Stimulated activated CD4-positive, alpha-beta T cell treated with anti-CD3 and anti-CD28 coated beads, Interleukin-15, amount 100 ng/mL, for 1 hour (primary cell): ENCODE measurements around the gene MTNR1B.

Experiments
- DNase-seq, 2 donors: peaks; one replicate each; pipeline ENCODE4 v3.0.0-alpha.2; 2020; ENCODE audit warnings: low read depth in 1 of 2, low spot score in 1 of 2

Gene MTNR1B

DNA sequence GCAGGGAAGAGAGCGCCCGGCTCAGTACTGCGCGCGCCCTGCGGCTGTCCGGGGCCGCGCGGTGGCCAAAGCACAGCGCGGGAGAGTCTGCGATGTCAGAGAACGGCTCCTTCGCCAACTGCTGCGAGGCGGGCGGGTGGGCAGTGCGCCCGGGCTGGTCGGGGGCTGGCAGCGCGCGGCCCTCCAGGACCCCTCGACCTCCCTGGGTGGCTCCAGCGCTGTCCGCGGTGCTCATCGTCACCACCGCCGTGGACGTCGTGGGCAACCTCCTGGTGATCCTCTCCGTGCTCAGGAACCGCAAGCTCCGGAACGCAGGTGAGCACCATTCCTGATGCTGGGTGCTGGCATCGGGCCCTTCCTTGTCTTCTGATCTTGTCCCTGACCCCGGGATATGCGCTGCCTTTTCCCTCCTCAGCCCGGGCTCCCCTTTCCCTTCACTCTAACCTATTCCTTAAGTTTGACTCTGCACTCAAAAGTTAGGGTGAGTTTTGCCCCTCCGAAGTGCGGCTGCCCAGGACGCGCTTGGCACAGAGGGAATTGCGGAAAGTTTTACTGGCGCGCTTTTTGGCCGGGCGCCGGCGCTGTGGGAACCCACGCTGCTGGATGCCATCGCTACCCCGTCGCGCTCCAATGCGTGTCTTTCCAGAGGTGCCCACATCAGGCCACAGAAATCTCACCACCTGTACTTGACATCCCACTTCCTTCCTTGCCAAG, at the start of gene MTNR1B:
TSS of gene MTNR1B (plus strand) at position 18 of the 714 bp plus-strand sequence. CDS start at position 93, 75 bp downstream.
- DNase-seq, result no peak

DNA sequence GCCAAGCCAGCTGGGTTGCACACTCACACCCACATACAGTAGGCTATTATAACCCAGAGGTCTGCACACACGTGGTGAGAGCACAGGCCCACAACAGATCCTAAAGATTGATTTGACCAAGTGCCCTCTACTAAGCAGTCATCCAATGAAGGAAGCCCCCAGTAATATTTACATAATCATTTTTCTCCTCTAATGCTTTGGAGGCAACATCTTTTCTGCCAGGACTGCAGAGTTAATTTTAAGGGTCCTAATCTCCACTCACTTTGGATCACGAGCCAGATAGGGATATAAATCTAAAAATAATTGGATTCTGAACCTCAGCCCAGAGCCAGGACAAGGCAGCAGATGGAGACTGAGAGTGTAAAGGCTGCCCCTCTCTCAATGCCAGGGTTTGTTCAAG, 49.1 kb upstream of the MTNR1B start:
- no peak for DNase-seq

DNA sequence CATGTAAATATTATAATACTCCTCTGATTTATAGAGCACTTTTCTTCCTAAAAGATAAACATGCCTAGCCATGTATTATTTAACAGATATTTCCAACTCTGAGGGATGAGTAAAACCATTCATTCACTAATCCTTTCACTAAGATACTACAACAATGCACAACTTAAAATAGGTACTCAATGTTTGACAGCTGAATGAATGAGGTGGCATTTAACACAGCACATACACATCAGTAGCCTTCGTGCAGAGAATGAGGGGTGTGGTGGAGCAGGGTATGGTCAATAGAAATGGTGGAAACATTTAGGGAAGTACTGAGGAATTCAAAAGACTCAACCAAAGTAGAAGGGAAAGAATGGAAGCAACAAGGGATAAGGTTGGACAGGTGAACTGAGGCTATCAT, 46.7 kb upstream of the MTNR1B start:
- no peak for DNase-seq

DNA sequence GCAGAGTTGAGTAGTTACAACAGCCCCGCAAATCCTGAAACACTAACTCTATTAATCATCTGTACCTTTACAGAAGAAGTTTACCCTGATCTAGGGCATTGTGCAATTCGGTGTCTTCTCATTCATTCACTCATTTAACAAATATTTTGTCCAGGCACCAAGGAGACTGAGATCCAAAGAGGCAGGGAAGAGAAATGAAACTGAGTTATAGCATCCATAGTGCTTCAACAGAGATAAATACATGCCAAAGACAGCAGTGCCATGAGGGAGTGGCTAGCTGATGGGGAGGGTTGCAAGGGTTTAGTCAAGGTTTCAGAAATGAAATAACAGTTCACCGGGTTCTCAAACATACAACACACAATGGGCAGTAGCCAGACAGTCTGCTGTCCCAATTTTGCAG, 40.2 kb upstream of the MTNR1B start:
- no peak for DNase-seq

DNA sequence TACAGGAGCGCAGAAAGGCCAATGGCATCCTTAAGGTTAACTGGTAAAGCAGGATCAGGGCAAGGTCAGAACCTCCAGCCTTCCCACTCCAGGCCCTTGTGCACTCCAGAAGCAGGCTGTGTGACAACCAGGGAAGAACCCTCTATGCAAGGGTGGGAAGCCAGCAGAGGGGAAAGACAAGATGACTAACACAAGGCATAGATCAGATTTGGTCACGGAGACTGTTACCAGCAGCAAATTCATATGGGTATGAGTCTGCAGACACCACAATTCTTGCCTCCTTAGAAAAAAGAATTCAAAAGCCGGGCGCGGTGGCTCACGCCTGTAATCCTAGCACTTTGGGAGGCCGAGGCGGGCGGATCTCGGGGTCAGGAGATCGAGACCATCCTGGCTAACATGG, 39.8 kb upstream of the MTNR1B start:
- DNase-seq, result no peak

DNA sequence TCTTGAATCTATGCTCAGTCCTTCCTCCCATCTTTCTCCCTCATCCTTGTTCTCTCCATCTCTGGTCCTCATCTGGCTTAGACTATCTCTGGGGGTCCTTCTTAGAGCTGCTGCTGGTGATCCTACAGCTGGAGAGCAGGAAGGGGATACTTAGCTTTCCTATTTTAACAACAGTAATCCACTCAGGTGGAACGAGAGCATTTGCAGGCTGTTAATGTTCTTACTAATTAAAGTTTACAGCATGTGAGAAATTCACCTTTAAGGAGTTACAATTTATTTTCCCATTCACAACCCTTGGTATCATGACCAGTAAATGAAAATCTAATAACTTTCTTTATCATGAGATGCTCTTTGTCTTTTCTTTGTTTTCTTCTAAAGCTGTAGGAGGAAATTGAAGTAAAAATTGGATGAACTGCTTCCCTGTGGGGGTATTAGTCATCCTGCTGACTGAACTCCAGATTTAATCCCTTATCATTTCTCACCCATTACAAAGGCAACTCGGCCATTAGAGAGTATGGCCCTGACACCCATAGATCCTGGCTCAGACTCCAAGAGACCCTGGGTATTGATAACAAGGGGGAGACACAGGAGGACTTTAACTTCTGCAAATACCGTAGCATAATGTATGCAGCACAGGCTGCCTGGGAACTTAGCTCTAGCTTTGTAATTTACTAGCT, 37.6 kb upstream of the MTNR1B start:
- no peak for DNase-seq

DNA sequence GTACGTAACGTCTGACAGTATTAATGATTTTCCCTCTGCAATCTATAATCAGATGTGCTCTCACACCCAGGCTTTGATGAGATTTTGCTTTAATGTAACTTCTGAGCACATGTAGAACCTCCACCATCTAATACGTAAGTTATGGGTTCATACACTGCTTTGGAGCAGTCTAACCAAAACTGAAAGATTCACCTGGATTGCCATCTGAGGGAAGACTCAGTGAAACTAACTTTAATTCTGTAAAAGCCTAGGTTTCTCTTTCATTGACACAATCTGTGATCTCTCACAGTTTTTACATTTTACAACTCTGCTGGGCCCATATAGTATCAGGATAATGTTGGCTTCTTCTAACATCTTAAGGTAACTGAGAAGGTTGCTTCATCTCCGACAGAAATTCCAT, 30.1 kb upstream of the MTNR1B start:
- no peak for DNase-seq

DNA sequence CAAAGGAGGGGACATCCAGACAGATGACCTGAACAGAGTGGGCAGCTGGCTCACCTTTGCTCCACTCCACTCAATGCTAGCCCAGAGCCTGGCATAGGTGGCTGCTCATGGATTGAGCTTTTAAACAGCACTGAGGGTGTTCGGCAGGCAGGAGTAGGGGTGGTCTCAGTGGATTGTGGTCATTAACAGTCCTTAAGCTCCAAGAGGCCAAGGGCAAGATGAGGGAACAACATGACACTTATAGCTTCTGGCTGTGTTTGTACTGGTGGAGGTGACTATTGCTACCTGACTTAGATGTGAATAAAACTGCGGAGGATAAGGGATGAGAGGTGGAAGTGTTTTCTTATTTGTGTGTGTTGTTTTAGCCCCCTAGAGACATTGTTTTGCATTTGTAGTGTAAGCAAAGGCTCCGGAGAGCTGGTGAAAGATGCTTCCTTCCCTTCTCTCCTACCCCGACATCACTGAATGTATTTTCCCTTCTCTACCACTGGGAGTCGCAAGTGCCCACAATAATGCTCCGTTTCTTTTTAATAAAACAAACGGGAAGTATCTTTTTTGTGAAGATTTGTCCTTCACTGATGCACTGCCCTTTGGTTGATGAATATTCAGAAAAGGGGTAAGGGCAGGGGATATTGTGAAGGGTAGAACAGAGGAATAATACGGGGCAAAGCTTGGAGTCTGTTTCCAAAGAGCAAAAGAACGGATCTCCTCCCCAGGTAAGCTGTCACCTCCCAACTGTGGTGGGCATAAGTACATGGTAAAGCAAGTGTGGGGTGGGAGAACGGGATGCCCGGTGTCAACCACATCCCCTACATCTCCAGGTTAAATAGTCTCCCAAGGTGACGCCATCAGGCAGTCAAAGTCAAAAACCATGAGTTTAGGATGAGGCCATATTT, 27.5 kb upstream of the MTNR1B start:
- no peak for DNase-seq

DNA sequence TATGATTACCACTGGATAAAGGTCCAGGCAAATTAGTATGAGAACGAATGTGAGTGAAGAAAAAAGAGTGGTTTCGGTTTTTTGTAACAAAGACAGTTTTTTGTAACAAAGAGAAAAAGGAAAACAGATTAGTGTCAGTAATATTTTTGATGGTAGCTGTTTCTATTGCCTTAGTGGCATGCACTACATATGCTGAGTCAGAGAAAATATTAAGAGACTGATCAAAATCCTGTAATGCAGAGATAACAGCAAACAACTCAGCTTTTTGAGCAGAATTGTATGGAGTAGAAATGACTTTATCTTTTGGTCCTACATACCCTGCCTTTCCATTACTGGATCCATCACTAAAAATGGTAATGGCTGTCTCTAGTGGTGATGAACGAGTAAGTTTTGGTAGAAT, 22.7 kb upstream of the MTNR1B start:
- DNase-seq, result no peak

DNA sequence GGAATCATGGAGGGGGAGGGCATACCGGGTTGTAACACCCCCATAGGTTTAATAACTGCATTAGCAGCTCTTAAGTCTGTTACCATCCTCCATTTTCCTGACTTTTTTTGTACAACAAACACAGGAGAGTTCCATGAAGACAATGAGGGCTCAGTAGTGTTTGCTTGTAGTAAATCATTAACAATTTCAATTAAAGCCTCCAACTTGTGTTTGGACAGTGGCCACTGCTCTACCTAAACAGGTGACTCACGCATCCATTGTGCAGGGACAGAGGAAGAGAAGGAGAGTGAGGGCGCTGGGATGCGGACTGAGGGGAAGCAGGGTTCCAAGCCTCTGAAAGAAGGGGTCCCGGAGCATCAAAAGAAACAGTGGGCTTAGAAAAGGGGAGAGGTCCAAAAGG, 21.3 kb upstream of the MTNR1B start:
- no peak for DNase-seq

DNA sequence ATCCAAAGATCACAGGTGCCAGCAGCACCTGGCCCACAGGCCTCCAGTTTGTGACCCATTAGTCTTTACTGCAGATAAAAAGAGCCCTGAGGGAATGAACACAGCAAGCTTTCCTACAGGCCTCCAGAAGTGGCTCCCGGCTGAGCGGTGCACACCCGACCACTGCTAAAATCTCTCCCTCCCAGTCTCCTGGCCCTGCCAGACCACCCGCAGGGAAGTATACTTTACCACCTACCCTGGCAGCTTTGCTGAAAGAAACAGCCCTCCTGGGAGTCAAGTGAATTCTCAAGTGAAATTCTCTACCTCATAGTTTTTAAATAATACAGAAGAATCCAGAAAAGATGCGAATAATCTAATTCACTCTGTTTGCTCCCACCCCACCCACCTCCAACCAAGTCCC, 15.4 kb upstream of the MTNR1B start:
- DNase-seq, result no peak

DNA sequence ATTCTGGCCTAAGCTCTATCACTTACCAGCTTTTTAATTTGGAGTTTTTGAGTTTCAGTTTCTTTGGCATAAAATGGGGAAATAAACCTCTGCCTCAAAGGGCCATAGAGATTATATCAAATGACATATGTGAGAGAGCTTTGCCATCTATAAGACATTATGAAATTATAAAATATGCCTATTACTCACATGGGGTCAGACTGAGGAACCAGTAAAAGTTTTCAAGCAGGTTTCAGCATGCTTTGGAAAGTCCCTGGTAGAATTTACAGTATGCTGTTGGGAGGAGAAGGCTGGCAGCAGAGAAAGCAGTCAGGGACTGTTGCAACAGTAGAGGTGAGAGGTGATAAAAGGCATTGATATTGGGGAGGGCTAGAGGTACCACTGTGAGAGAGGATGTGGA, 13.6 kb upstream of the MTNR1B start:
- DNase-seq, result no peak

DNA sequence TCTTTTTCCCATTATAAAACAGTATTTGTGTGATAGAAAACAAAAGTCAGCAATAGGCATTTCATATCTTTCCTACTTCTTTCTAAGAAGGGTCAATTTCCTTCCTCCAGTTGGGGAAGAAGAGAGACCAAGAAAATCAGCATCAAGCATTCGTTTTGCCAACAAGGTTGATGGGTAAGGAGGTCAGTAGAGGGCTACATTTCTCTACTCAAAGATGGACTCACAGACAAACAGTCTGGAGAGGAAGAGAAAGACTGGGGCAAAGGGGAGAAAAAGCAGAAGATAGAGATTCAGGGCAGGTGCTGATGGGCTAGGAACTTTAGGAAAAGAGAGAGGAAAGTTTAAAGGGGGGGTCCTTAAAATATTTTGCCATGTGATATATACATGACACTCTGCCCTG, 8.6 kb upstream of the MTNR1B start:
- DNase-seq, result no peak

DNA sequence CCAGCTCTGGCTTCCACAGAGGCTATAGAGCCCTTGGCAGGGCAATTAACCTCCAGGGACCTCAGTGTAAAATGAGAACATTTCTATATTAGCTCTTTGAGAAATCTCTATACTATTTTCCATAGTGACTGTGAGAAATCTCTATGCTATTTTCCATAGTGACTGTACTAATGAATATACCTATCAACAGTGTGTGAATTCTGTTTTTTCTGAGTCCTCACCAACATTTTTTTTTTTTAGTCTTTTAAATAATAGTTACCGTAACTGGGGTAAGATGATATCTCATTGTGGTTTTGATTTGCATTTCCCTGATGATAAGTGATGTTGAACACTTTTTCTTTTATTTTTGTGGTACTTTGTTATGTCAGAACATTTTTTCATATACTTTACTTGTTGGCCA, 7.0 kb upstream of the MTNR1B start:
- no peak for DNase-seq

DNA sequence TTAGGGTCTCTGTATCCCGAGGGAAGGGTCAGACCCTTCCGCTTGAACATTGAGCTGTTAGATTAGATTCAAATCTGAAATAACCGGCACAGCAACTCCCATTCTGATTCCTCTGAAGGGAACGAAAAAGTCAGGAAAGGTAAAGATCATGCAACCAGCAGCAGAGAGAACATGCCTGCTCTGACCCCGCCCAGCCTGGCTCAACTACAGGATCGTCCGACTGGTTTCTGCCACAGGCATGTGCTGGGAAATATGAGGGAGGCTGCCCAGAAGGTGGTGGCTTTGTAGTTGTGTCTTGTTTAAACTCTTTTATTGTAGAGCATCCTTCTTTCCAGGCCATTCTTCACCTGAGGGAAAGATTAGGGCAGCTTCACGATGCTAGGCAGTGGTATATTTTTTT, 5.0 kb upstream of the MTNR1B start:
- no peak for DNase-seq

DNA sequence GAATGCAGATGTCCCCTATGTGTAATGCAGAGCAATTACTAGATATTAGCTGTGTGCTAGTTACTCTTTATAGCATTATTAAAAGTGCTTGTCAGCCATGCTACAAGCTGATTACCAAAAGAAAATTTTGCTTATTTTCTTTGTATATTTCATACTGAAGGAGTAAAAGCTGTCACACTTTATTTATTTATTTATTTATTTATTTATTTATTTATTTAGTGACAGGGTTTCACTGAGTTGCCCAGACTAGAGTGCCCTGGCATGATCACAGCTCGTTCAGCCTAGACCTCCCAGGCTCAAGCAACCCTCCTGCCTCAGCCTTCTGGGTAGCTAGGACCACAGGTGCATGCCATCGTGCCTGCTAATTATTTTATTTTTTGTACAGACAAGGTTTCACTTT, 4.3 kb upstream of the MTNR1B start:
- DNase-seq, result no peak

DNA sequence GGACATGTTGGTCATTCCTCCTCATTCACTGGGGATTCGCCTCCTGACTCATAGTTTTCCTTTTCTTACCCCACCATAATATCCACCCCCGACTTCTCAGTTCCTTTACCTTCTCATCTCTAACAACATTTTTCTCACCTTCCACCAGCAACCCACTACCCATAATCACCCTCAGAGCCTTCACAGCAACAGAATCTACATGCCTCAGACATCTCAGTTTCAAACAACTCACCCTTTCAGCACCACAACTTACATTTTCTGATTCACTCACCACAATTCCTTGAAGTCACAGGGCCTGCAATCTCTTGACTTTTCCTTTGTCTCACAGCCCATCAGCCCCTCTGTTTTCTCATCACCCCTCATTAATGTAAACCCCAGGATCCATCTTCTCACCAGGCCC, 2.3 kb upstream of the MTNR1B start:
- no peak for DNase-seq

DNA sequence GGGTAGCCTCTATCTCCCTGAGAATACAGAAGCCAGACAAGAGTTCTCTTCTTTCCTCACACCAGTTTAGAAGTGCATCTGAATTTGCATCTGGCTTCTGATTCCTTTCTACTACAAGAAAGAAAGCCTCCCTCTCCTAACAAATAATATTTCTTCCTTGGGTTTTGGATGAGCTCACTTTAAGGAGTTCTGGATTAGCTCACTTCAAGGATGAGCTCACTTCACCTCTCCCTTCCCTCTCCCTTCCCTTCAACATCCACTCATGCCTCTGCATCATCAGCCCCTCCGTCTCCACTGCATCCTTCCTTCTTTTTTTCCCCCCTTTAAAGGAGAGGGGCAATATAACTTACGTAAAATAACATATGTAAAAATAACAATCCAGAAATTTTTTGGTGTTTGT, 1.6 kb upstream of the MTNR1B start:
- DNase-seq, result no peak

DNA sequence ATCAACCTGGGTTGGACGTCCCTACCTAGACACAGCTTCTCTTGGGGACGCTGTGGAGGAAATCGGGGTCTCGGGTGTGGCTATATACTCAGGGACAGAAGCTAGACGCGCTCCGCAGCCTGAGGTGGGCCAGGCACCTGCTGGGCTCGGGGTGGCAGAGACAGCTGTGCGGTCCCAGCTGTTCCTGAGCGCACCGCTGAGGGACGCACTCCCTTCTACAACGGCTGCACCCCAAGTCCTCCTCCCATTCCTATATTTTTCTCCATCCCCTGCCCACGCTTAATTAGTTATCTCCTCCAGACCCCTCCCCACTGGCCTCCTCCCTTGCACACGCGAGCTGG, 188 bp upstream of the MTNR1B start:
- no peak for DNase-seq

DNA sequence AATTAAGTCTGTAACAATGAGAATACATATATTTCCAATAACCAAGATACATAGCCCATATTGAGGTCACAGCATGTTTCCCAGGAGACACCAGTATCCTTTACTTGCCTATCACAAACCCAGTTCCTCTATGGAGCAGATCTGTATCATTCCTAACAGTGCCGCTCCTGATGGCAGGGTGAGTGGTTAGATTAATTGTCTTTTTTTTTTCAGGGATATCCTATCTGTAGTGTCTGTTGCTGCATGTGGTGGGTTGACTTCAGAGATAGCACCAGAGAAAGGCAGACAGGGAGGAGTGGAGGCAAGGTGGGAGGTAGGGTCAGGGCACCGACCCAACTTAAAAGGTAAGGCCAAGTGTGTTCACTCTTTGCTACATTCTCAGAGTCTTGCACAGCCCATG, 2.8 kb downstream of the MTNR1B start:
- no peak for DNase-seq

DNA sequence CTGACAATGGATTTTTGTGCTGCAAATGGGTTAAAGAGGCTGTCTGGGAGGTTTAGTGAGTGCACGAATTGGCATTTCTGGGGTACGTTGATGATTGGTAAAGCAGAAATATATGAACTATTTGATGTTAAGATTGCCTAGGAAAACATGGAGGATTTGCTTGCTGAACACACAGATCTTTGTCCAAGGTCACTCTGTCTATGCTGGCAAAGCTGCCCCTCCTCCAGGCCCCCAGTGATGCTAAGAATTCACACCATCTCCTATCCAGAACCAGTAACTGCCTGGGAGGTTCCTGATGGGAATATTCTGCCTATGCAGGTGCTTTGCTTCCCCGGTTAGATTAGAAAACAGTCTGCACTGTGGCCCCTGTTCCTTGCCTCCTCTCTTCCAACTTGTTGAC, 5.8 kb downstream of the MTNR1B start:
- no peak for DNase-seq

DNA sequence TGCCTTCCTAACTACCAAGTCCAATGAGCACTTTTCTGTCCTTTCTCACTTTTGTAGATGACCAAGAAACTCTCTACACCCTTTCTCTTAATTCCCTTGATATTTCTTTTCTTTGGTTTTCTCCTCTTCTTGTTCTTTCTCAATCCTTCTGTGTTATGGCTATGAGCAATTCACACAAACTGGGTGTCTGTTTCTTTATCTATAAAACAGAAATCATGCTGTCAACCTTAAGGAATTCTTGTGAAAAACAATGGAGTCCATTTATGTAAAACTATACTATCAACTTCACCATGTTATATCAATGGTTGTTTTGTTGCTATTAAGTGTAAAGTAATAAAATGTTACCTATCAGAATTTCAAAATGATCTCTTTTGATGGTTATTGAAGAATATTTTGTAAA, 7.2 kb downstream of the MTNR1B start:
- no peak for DNase-seq
